HG03175 (cell line): ENCODE measurements around the gene MAN1C1.

Experiments used
- ATAC-seq: cut with Tn5 transposase; IDR thresholded peaks from one replicate; pipeline ENCODE4 v1.9.1; 2021; ENCODE audit warnings: mild to moderate bottlenecking, moderate library complexity; ENCODE audit not compliant: unreplicated experiment

MAN1C1 gene

GRCh38 chr1:25756215-25756614 is 139.6 kb downstream of the MAN1C1 start:
- no peak for ATAC-seq

- no peak for ATAC-seq
Measured at GRCh38 chr1:25757151-25757845, 140.7 kb downstream of the MAN1C1 start.

GRCh38 chr1:25757846-25758185 is 141.2 kb downstream of the MAN1C1 start:
- no peak for ATAC-seq

GRCh38 chr1:25758466-25759070 is 142.0 kb downstream of the MAN1C1 start:
- no peak for ATAC-seq

- no peak for ATAC-seq
Measured at GRCh38 chr1:25760122-25760719, 143.6 kb downstream of the MAN1C1 start.

GRCh38 chr1:25760871-25761270 is 144.3 kb downstream of the MAN1C1 start:
- ATAC-seq = no peak

- no peak for ATAC-seq
Measured at GRCh38 chr1:25763493-25763892, 146.9 kb downstream of the MAN1C1 start.

GRCh38 chr1:25765136-25765922 is 148.7 kb downstream of the MAN1C1 start:
- ATAC-seq = no peak

GRCh38 chr1:25765923-25766589 is 149.5 kb downstream of the MAN1C1 start:
- ATAC-seq = no peak

- ATAC-seq = no peak
Measured at GRCh38 chr1:25766721-25767436, 150.3 kb downstream of the MAN1C1 start.

GRCh38 chr1:25767437-25767770 is 150.8 kb downstream of the MAN1C1 start:
- ATAC-seq = no peak

GRCh38 chr1:25768999-25769398 is 152.4 kb downstream of the MAN1C1 start:
- ATAC-seq = no peak

GRCh38 chr1:25769625-25770383 is 153.2 kb downstream of the MAN1C1 start:
- no peak for ATAC-seq

GRCh38 chr1:25770541-25771220 is 154.1 kb downstream of the MAN1C1 start:
- ATAC-seq = no peak

- no peak for ATAC-seq
Measured at GRCh38 chr1:25771221-25772114, 154.9 kb downstream of the MAN1C1 start.

- ATAC-seq = no peak
Measured at GRCh38 chr1:25772164-25772563, 155.6 kb downstream of the MAN1C1 start.

- no peak for ATAC-seq
Measured at GRCh38 chr1:25772692-25773245, 156.2 kb downstream of the MAN1C1 start.
